Type B pancreatic cell (in vitro differentiated cells): ENCODE results near the gene TLE2. TPM values are rescaled to one million over a fixed set of nuclear protein-coding genes. Genes with fewer than 3 reads are reported as not detected.
A peak's percentile ranks its signal among the peaks of the same experiment; 100 is the strongest.
"Not testable (repeated sequence)": the region's sequence is repeated elsewhere in the genome, so short reads cannot be mapped to it uniquely, and the experiment has no call there.

Experiments used
- DNase-seq: peaks from one replicate; pipeline ENCODE4 v3.0.0; 2021; ENCODE audit warnings: mixed read lengths; ENCODE audit not compliant: unreplicated experiment; ENCODE audit errors: extremely low spot score
- H3K27ac Mint-ChIP-seq: 2 replicates; pipeline ENCODE4 v1.8.0; 2021; ENCODE audit warnings: mild to moderate bottlenecking, mixed read lengths
- H3K27me3 Mint-ChIP-seq: 2 replicates; pipeline ENCODE4 v1.8.0; 2021; ENCODE audit warnings: mixed read lengths
- H3K36me3 Mint-ChIP-seq: 2 replicates; pipeline ENCODE4 v1.8.0; 2021; ENCODE audit warnings: mixed read lengths
- H3K4me1 Mint-ChIP-seq: one replicate; pipeline ENCODE4 v1.8.0; 2021; ENCODE audit warnings: mixed read lengths; ENCODE audit not compliant: unreplicated experiment
- H3K4me3 Mint-ChIP-seq: 2 replicates; pipeline ENCODE4 v1.8.0; 2021; ENCODE audit warnings: mild to moderate bottlenecking, mixed read lengths
- H3K9me3 Mint-ChIP-seq: 2 replicates; pipeline ENCODE4 v1.8.0; 2021; ENCODE audit warnings: mixed read lengths
- total RNA-seq: library from RNA; stranded (reverse); gene quantifications from 2 replicates; pipeline ENCODE4 v1.2.1, GENCODE V29; 2021; ENCODE audit warnings: low replicate concordance
- TF ChIP-seq, protein P1 (sequence below): fragments of 200-600 bp; sonication (generic); conservative IDR thresholded peaks from 2 replicates; pipeline ENCODE4 v1.5.0; 2021; ENCODE audit warnings: antibody characterized with exemption, mild to moderate bottlenecking

The TLE2 gene
- total RNA-seq, 1 donor from 2014 or later, result 37.7 TPM

DNA sequence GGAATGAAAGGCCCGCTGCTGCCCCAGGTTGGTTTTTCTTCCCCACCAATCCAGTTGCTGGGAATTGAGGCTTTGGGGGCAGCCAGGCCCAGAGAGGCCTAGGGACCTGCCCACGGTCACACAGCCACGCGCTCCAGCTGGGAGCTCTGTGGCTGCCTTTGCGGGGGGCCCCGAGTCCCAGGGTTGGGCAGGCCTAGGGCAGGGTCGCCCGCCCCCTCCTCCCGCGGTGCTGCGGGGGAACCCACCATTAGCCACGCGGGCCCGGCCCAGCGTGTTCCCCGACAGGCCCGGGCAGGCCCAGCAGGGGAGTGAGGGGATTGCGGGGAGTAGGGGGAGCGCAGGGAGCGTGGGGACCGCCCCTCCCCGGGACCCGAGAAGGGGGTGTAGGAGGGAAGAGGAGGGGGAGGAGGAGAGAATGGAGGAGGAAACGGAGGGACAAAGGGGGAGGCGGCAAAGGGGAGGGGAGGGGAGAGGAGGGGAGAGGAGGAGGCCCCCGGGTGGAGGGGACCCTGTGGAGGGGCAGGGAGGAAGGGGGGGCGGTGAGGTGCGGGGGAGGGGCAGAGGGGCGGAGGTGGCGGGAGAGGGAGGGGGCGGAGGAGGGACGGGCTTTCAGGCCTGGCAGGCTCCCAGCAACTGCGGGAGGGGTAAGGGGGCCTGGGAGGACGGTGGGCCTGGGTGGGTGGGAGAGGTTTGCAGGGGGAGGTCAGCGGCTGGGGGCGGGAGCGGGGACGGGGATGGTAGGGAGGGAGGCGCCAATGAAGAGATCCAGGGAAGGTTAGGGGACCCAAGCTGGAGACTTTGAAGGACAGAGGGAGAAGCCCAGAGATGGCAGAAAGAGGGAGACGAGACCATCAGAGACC, 12.9 kb upstream of the TLE2 start:
- no peak for DNase-seq
- Mint-ChIP-seq H3K4me1 (peaks cover 32% of the 10 kb centered on the region), H3K27ac (no peak overlapping the region), H3K27me3 (no peaks in the 10 kb centered on the region), H3K4me3 (peak overlapping the region; percentile 70), H3K36me3 (no peaks in the 10 kb centered on the region), H3K9me3 (no peaks in the 10 kb centered on the region)
- TF ChIP-seq, protein P1, sequence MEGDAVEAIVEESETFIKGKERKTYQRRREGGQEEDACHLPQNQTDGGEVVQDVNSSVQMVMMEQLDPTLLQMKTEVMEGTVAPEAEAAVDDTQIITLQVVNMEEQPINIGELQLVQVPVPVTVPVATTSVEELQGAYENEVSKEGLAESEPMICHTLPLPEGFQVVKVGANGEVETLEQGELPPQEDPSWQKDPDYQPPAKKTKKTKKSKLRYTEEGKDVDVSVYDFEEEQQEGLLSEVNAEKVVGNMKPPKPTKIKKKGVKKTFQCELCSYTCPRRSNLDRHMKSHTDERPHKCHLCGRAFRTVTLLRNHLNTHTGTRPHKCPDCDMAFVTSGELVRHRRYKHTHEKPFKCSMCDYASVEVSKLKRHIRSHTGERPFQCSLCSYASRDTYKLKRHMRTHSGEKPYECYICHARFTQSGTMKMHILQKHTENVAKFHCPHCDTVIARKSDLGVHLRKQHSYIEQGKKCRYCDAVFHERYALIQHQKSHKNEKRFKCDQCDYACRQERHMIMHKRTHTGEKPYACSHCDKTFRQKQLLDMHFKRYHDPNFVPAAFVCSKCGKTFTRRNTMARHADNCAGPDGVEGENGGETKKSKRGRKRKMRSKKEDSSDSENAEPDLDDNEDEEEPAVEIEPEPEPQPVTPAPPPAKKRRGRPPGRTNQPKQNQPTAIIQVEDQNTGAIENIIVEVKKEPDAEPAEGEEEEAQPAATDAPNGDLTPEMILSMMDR, result no peak

DNA sequence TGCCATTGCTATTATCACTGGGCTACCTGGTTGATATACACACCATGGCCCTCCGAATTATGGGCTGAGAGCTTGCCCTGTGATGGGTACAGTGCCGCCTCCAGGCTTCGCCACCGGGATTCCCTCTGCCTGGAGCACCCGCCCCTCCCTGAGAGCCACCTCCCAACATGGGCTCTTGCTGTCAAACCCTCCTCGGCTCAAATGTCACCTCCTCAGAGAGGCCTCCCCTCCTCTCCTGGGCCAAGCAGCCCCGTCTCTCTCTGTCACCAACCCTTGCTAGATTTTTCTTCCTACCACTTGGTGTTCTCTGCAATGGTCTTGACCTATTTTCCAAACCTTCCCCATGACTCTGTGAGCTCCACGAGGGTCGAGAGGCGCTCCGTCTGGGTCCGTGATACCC, 12.2 kb upstream of the TLE2 start:
- Mint-ChIP-seq H3K4me1 (peaks cover 32% of the 10 kb centered on the region), H3K27me3 (no peaks in the 10 kb centered on the region), H3K9me3 (no peaks in the 10 kb centered on the region), H3K4me3 (peak overlapping the region; percentile 23), H3K36me3 (no peaks in the 10 kb centered on the region), H3K27ac (no peak overlapping the region)
- TF ChIP-seq, protein P1, result no peak
- no peak for DNase-seq

DNA sequence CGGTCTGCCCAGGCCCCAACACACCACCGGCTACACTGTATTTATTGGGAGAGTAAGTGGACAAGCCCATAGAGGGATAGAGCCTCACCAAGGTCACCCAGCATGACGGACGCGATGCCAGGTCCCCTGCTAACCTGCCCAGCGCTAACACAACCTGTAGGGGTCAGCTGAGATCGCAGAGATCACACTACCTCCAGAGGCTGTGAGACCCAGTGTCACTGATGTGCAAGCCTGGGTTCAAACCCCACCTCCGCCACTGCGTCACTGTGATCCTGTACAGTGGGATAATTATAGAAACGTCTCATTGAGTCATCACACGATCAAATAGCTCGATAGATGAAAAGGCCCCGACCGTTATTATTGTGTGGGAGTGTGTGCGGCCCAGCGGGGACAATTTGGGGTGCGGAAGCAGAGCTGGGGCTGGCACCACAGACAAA, 10.6 kb upstream of the TLE2 start:
- no peak for DNase-seq
- Mint-ChIP-seq H3K27ac (peak overlapping the region; percentile 54), H3K9me3 (no peaks in the 10 kb centered on the region), H3K36me3 (no peaks in the 10 kb centered on the region), H3K4me1 (peaks cover 33% of the 10 kb centered on the region), H3K27me3 (peaks cover 7% of the 10 kb centered on the region), H3K4me3 (no peak overlapping the region)
- TF ChIP-seq, protein P1, result no peak

DNA sequence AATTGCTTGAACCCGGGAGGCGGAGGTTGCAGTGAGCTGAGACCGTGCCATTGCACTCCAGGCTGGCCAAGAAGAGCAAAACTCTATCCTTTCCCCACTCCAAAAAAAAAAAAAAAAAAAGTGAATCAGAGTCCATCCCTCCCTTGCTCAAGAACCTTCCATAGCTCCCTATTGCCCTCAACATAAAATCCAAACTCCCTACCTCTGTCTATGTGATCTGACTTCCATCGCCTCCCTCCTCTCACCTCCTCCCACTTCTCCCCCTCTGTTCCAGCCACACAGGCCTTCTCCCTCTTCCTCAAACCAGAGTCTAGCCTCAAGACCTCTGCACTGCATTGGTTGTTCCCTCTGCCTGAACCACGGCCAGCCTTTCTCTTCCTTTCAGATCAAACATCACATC, 10.0 kb upstream of the TLE2 start:
- no peak overlapping the region for H3K4me3 Mint-ChIP-seq
- DNase-seq, result no peak
- H3K27ac Mint-ChIP-seq, result peak overlapping the region; percentile 54
- H3K9me3 Mint-ChIP-seq, result no peaks in the 10 kb centered on the region
- H3K36me3 Mint-ChIP-seq, result no peaks in the 10 kb centered on the region
- TF ChIP-seq, protein P1, result no peak
- H3K27me3 Mint-ChIP-seq, result peaks cover 12% of the 10 kb centered on the region
- H3K4me1 Mint-ChIP-seq, result peaks cover 36% of the 10 kb centered on the region

DNA sequence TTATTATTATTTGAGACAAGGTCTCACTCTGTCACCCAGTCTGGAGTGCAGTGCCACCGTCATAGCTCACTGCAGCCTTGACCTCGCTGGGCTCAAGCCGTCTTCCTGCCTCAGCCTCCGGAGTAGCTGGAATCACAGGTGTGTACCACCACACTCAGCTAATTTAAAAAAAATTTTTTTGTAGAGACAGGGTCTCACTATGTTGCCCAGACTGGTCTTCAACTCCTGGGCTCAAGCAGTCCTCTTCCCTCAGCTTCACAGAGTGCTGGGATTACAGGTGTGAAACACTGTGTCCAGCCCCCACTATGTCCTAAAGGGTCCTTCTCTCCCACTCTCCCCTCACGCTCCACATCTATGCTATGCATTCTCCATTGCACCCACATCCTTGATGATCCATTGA, 9.1 kb upstream of the TLE2 start:
- peak overlapping the region; percentile 32 for H3K4me3 Mint-ChIP-seq
- peaks cover 16% of the 10 kb centered on the region for H3K27me3 Mint-ChIP-seq
- TF ChIP-seq, protein P1, result no peak
- H3K4me1 Mint-ChIP-seq, result peaks cover 43% of the 10 kb centered on the region
- DNase-seq, result no peak
- H3K9me3 Mint-ChIP-seq, result no peaks in the 10 kb centered on the region
- H3K27ac Mint-ChIP-seq, result no peak overlapping the region
- H3K36me3 Mint-ChIP-seq, result no peaks in the 10 kb centered on the region

DNA sequence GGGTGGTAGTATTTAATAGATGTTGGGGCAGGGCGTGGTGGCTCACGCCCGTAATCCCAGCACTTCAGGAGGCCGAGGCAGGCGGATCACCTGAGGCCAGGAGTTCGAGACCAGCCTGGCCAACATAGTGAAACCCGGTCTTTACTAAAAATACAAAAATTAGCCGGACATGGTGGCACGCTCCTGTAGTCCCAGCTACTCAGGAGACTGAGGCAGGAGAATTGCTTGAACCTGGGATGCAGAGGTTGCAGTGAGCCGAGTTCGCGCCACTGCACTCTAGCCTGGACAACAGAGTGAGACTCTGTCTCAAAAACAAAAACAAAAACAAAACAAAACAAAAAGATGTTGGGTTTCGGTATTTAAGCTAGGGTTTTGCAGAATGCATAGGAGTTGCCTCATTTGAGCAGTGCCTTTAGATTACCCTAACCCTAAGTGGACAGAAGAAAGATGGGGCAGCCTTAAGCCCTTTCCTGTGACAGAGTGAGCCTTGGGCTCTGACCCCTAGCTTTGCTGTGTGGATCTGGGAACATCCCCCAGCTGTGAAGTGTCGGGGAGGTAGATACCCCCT, 8.0 kb upstream of the TLE2 start:
- DNase-seq, H3K36me3 Mint-ChIP-seq, H3K9me3 Mint-ChIP-seq: not testable (repeated sequence)
- Mint-ChIP-seq H3K4me1 (peaks cover 37% of the 10 kb centered on the region), H3K27ac (peak overlapping the region; percentile 96), H3K27me3 (peaks cover 22% of the 10 kb centered on the region), H3K4me3 (peak overlapping the region; percentile 93)
